T-helper 2 cell treated with Interferon-gamma antibody and Interleukin-4, amounts not matched to agents 5 μg/mL and 100 μg/mL, for 36 hours (primary cell): ENCODE results near the gene ENDOV.

Source experiments
- DNase-seq: peaks from one replicate; pipeline ENCODE4 v3.0.0; 2021; ENCODE audit warnings: low spot score
- H3K27ac Mint-ChIP-seq: one replicate; pipeline ENCODE4 v1.8.0; 2021; ENCODE audit warnings: mild to moderate bottlenecking, mixed read lengths
- H3K27me3 Mint-ChIP-seq: one replicate; pipeline ENCODE4 v1.8.0; 2021; ENCODE audit warnings: low read depth, mixed read lengths
- H3K36me3 Mint-ChIP-seq: one replicate; pipeline ENCODE4 v1.8.0; 2021; ENCODE audit warnings: low read depth, mixed read lengths
- H3K4me1 Mint-ChIP-seq: one replicate; pipeline ENCODE4 v1.8.0; 2021; ENCODE audit warnings: low read depth, mixed read lengths
- H3K4me3 Mint-ChIP-seq: one replicate; pipeline ENCODE4 v1.8.0; 2022; ENCODE audit warnings: mild to moderate bottlenecking, moderate library complexity, mixed read lengths
- H3K9me3 Mint-ChIP-seq: one replicate; pipeline ENCODE4 v1.8.0; 2021; ENCODE audit warnings: mixed read lengths

Gene ENDOV

GRCh38 chr17:80451104-80451775, 36.3 kb downstream of the ENDOV start:
- Mint-ChIP-seq H3K4me3 (no peak overlapping the region), H3K27ac (no peak overlapping the region), H3K27me3 (no peaks in the 10 kb centered on the region), H3K36me3 (peaks cover 1% of the 10 kb centered on the region), H3K4me1 (peaks cover 17% of the 10 kb centered on the region), H3K9me3 (no peaks in the 10 kb centered on the region)
- no peak for DNase-seq

GRCh38 chr17:80452173-80452915, 37.4 kb downstream of the ENDOV start:
- peaks cover 1% of the 10 kb centered on the region for H3K36me3 Mint-ChIP-seq
- no peaks in the 10 kb centered on the region for H3K9me3 Mint-ChIP-seq
- no peak overlapping the region for H3K27ac Mint-ChIP-seq
- no peaks in the 10 kb centered on the region for H3K27me3 Mint-ChIP-seq
- no peak overlapping the region for H3K4me3 Mint-ChIP-seq
- DNase-seq = no peak
- peaks cover 26% of the 10 kb centered on the region for H3K4me1 Mint-ChIP-seq

- Mint-ChIP-seq H3K9me3 (no peaks in the 10 kb centered on the region), H3K27me3 (no peaks in the 10 kb centered on the region), H3K4me1 (peaks cover 32% of the 10 kb centered on the region), H3K36me3 (peaks cover 1% of the 10 kb centered on the region), H3K4me3 (peak overlapping the region; percentile 95), H3K27ac (peak overlapping the region; percentile 98)
- DNase-seq = no peak
These were observed 38.4 kb downstream of the ENDOV start for GRCh38 chr17:80453126-80453997.

- Mint-ChIP-seq H3K9me3 (no peaks in the 10 kb centered on the region), H3K4me1 (peaks cover 32% of the 10 kb centered on the region), H3K27me3 (peaks cover 2% of the 10 kb centered on the region), H3K4me3 (peak overlapping the region; percentile 95), H3K27ac (peak overlapping the region; percentile 98), H3K36me3 (peaks cover 1% of the 10 kb centered on the region)
- no peak for DNase-seq
These were observed 39.1 kb downstream of the ENDOV start for GRCh38 chr17:80453998-80454556.

GRCh38 chr17:80454557-80455335, 39.8 kb downstream of the ENDOV start:
- DNase-seq = peak; percentile 97
- H3K9me3 Mint-ChIP-seq = no peaks in the 10 kb centered on the region
- H3K27me3 Mint-ChIP-seq = peaks cover 8% of the 10 kb centered on the region
- H3K4me3 Mint-ChIP-seq = peak overlapping the region; percentile 95
- peaks cover 1% of the 10 kb centered on the region for H3K36me3 Mint-ChIP-seq
- H3K4me1 Mint-ChIP-seq = peaks cover 32% of the 10 kb centered on the region
- peak overlapping the region; percentile 92 for H3K27ac Mint-ChIP-seq

- peak overlapping the region; percentile 95 for H3K4me3 Mint-ChIP-seq
- H3K4me1 Mint-ChIP-seq = peaks cover 32% of the 10 kb centered on the region
- H3K27me3 Mint-ChIP-seq = peaks cover 13% of the 10 kb centered on the region
- peak overlapping the region; percentile 92 for H3K27ac Mint-ChIP-seq
- DNase-seq = peak; percentile 56
- peaks cover 1% of the 10 kb centered on the region for H3K36me3 Mint-ChIP-seq
- H3K9me3 Mint-ChIP-seq = no peaks in the 10 kb centered on the region
These were observed 40.4 kb downstream of the ENDOV start for GRCh38 chr17:80455336-80455710.

- peaks cover 17% of the 10 kb centered on the region for H3K27me3 Mint-ChIP-seq
- DNase-seq = no peak
- peaks cover 1% of the 10 kb centered on the region for H3K36me3 Mint-ChIP-seq
- H3K27ac Mint-ChIP-seq = peak overlapping the region; percentile 92
- peaks cover 32% of the 10 kb centered on the region for H3K4me1 Mint-ChIP-seq
- peak overlapping the region; percentile 95 for H3K4me3 Mint-ChIP-seq
- no peaks in the 10 kb centered on the region for H3K9me3 Mint-ChIP-seq
These were observed 40.8 kb downstream of the ENDOV start for GRCh38 chr17:80455784-80456183.

- Mint-ChIP-seq H3K9me3 (no peaks in the 10 kb centered on the region), H3K4me1 (peaks cover 32% of the 10 kb centered on the region), H3K27ac (peak overlapping the region; percentile 61), H3K4me3 (peak overlapping the region; percentile 52), H3K27me3 (peaks cover 19% of the 10 kb centered on the region), H3K36me3 (peaks cover 1% of the 10 kb centered on the region)
- DNase-seq = no peak
These were observed 41.7 kb downstream of the ENDOV start for GRCh38 chr17:80456465-80457235.

- peak; percentile 35 for DNase-seq
- Mint-ChIP-seq H3K27me3 (peaks cover 19% of the 10 kb centered on the region), H3K36me3 (peaks cover 1% of the 10 kb centered on the region), H3K4me1 (peaks cover 32% of the 10 kb centered on the region), H3K4me3 (peak overlapping the region; percentile 52), H3K27ac (peak overlapping the region; percentile 61), H3K9me3 (no peaks in the 10 kb centered on the region)
These were observed 42.4 kb downstream of the ENDOV start for GRCh38 chr17:80457236-80457856.

GRCh38 chr17:80458016-80458415, 43.0 kb downstream of the ENDOV start:
- peaks cover 32% of the 10 kb centered on the region for H3K4me1 Mint-ChIP-seq
- H3K4me3 Mint-ChIP-seq = no peak overlapping the region
- H3K9me3 Mint-ChIP-seq = no peaks in the 10 kb centered on the region
- peaks cover 19% of the 10 kb centered on the region for H3K27me3 Mint-ChIP-seq
- H3K27ac Mint-ChIP-seq = no peak overlapping the region
- peaks cover 1% of the 10 kb centered on the region for H3K36me3 Mint-ChIP-seq
- no peak for DNase-seq

GRCh38 chr17:80459234-80459633, 44.3 kb downstream of the ENDOV start:
- Mint-ChIP-seq H3K4me3 (no peak overlapping the region), H3K27ac (no peak overlapping the region), H3K36me3 (no peaks in the 10 kb centered on the region), H3K9me3 (no peaks in the 10 kb centered on the region), H3K27me3 (peaks cover 19% of the 10 kb centered on the region), H3K4me1 (peaks cover 22% of the 10 kb centered on the region)
- no peak for DNase-seq

- Mint-ChIP-seq H3K27me3 (peaks cover 19% of the 10 kb centered on the region), H3K4me1 (peaks cover 20% of the 10 kb centered on the region), H3K36me3 (no peaks in the 10 kb centered on the region), H3K27ac (no peak overlapping the region), H3K9me3 (no peaks in the 10 kb centered on the region), H3K4me3 (no peak overlapping the region)
- no peak for DNase-seq
These were observed 45.5 kb downstream of the ENDOV start for GRCh38 chr17:80460429-80460834.
